Lower lobe of right lung (tissue), 2 donors: Measurements from ENCODE around the gene UNC13B. TPM values are rescaled to one million over a fixed set of nuclear protein-coding genes. Genes with fewer than 3 reads are reported as not detected.

ENCODE experiments used
- ATAC-seq, 2 donors: fragments of 200-7000 bp; cut with Tn5 transposase; one replicate each; pipeline ENCODE4 v1.9.1; 2020 to 2022; ENCODE audit warnings: mild to moderate bottlenecking in 2 of 2, moderate library complexity in 2 of 2
- DNase-seq: peaks from one replicate; pipeline ENCODE4 v3.0.0-alpha.2; 2020
- H3K27ac ChIP-seq: fragments of 200-600 bp; one replicate; pipeline ENCODE4 v1.8.0; 2022
- H3K27me3 ChIP-seq: fragments of 200-600 bp; one replicate; pipeline ENCODE4 v1.8.0; 2022; ENCODE audit warnings: low read depth
- H3K36me3 ChIP-seq: fragments of 200-600 bp; one replicate; pipeline ENCODE4 v1.8.0; 2022; ENCODE audit warnings: mild to moderate bottlenecking
- H3K4me1 ChIP-seq: fragments of 200-600 bp; one replicate; pipeline ENCODE4 v1.8.0; 2022
- H3K4me3 ChIP-seq: fragments of 200-600 bp; one replicate; pipeline ENCODE4 v1.8.0; 2022; ENCODE audit warnings: mild to moderate bottlenecking
- H3K9me3 ChIP-seq: fragments of 200-600 bp; one replicate; pipeline ENCODE4 v1.8.0; 2022
- intact Hi-C: fragments of 100-400 bp; cut with DNase I; formaldehyde crosslinking; loops from one replicate; pipeline ENCODE4 v1.11.0; 2022
- total RNA-seq: library from RNA; stranded (reverse); fragmentation: NEBNext Ultra II Directional; extraction: Animal tissue kit (Norgen Biotek cat#: 25700); gene quantifications from one replicate; pipeline ENCODE4 v1.2.1, GENCODE V29; 2021
- TF ChIP-seq, protein P1 (sequence below): fragments of 200-600 bp; IDR thresholded peaks from one replicate; pipeline ENCODE4 v1.8.0; 2022; ENCODE audit warnings: antibody characterized with exemption, mild to moderate bottlenecking
- donor health status: DM: no; HTN: yes; CAD: no; lungs with severe emphysema.

Gene UNC13B
- total RNA-seq, 1 donor from 2014 or later: 87.9 TPM

DNA sequence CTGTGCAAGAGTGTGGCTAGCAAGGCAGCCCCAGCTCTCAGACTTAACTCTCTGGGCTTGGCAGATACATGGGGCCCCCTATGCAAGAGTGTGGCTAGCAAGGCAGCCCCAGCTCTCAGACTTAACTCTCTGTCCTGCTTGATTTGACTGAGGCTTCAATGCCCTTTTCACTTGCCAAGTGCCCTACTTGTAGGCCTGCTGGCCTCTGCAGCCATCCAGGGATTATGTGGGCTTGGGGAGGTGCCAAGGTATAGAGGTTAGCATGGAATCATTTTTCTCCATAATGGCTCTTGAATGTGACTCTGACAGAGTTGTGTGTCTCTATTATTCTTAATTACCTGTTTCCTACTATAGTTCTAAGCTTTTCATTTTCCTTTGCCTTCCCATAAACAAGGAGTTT, 212.6 kb downstream of the UNC13B start:
- Histone ChIP-seq H3K4me3 (no peak overlapping the region), H3K4me1 (no peaks in the 10 kb centered on the region), H3K9me3 (no peaks in the 10 kb centered on the region), H3K27ac (no peak overlapping the region), H3K36me3 (peaks cover 73% of the 10 kb centered on the region), H3K27me3 (no peaks in the 10 kb centered on the region)
- TF ChIP-seq, protein P1, sequence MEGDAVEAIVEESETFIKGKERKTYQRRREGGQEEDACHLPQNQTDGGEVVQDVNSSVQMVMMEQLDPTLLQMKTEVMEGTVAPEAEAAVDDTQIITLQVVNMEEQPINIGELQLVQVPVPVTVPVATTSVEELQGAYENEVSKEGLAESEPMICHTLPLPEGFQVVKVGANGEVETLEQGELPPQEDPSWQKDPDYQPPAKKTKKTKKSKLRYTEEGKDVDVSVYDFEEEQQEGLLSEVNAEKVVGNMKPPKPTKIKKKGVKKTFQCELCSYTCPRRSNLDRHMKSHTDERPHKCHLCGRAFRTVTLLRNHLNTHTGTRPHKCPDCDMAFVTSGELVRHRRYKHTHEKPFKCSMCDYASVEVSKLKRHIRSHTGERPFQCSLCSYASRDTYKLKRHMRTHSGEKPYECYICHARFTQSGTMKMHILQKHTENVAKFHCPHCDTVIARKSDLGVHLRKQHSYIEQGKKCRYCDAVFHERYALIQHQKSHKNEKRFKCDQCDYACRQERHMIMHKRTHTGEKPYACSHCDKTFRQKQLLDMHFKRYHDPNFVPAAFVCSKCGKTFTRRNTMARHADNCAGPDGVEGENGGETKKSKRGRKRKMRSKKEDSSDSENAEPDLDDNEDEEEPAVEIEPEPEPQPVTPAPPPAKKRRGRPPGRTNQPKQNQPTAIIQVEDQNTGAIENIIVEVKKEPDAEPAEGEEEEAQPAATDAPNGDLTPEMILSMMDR: no peak
- no peak for ATAC-seq
- intact Hi-C loops: no loop called here
- no peak for DNase-seq

DNA sequence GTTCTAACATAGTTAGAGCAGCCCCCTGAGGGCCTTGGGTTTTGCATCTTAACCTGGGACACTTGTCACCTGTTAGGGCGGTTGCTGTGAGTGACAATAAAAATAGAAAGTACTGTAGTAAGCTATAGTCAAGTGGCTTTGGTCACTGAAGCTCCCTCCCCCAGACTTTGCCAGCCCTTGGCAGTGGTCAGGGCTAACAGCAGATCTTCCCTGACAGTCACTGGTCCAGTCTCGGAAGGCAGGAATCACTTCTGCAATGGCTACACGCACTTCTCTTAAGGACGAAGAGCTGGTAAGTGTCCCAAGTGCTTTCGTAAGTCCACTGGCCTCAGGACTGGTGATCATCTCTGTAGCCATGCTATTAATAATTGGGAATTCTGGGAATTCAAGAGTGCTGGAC, 213.1 kb downstream of the UNC13B start:
- TF ChIP-seq, protein P1: no peak
- Histone ChIP-seq H3K36me3 (peaks cover 73% of the 10 kb centered on the region), H3K4me3 (no peak overlapping the region), H3K27ac (no peak overlapping the region), H3K4me1 (no peaks in the 10 kb centered on the region), H3K27me3 (no peaks in the 10 kb centered on the region), H3K9me3 (no peaks in the 10 kb centered on the region)
- ATAC-seq: no peak
- DNase-seq: no peak
- intact Hi-C loops: no loop called here

DNA sequence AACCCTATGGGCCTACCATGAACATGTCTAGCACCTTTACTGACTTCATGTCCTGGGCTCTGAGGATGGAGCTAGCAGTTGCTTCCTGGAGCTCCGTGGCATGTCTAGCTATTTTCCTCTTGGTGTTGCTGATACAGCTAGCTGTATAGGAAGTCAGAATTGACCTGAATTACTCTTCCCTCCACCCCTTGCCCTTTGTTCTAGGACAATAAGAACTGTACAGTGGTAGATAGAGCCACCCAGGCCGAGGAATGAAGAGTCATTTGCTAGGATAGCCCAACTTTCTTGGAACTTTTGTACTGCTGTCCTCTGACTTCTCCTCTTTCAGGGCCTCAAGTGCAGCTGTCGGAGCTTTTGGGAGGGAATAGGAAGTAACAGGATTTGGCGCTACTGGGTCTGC, 218.2 kb downstream of the UNC13B start:
- TF ChIP-seq, protein P1: no peak

DNA sequence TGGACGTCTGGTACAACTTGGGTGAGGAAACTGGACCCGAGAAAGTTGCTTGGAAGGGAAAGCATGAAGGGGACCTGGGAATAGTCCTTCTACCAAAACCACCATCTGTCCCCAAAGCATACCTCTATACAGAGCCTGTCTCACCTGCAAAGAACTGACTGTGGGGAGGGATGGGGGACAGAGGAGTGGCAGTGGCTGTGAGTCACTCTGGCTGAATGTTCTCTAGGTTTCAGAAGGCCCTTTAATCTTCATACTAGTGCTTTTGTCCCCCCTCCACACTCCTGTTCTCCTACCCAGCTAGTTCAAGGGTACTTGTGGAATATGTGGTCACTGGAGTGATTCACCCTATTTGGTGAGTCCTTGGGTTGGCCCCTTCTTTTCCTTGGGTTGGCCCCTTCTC, 218.8 kb downstream of the UNC13B start:
- TF ChIP-seq, protein P1: no peak

More for the DNA sequence above, 218.2 kb downstream of the UNC13B start:
- no peak for DNase-seq
- H3K4me3 ChIP-seq: no peak overlapping the region
- no peak overlapping the region for H3K27ac ChIP-seq
- H3K4me1 ChIP-seq: no peaks in the 10 kb centered on the region
- intact Hi-C loops: no loop called here
- H3K9me3 ChIP-seq: no peaks in the 10 kb centered on the region
- no peak for ATAC-seq
- peaks cover 91% of the 10 kb centered on the region for H3K36me3 ChIP-seq
- H3K27me3 ChIP-seq: no peaks in the 10 kb centered on the region

DNA sequence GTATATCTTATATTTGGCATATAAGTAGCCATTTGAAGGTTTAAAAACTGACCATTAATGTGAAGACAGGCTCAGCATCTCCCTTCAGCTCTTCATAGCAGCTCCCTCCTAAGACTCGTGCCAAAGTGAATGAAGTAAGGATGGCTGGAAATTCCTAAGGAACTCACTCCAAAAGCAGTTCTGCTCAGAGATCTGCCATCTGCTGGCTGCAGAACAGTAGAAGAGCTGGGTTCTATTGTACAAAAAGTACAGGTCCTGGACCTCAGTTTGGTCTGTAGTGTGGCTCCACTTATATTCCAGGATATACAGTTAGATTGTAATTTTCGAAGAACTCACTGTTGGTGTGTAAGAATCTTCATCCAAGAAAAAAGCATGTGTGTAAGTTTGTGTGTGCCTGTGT, 223.2 kb downstream of the UNC13B start:
- Histone ChIP-seq H3K27me3 (no peaks in the 10 kb centered on the region), H3K4me3 (no peak overlapping the region), H3K9me3 (no peaks in the 10 kb centered on the region), H3K27ac (no peak overlapping the region), H3K4me1 (no peaks in the 10 kb centered on the region), H3K36me3 (peaks cover 95% of the 10 kb centered on the region)
- intact Hi-C loops: no loop called here
- DNase-seq (no peak), ATAC-seq (no peak)
- TF ChIP-seq, protein P1: peak; percentile 24

More for the DNA sequence above, 218.8 kb downstream of the UNC13B start:
- Histone ChIP-seq H3K4me1 (no peaks in the 10 kb centered on the region), H3K27ac (no peak overlapping the region), H3K4me3 (no peak overlapping the region), H3K36me3 (peaks cover 91% of the 10 kb centered on the region), H3K9me3 (no peaks in the 10 kb centered on the region), H3K27me3 (no peaks in the 10 kb centered on the region)
- peak in 1 of 2 donors; percentile 22 for ATAC-seq
- intact Hi-C loops: no loop called here
- no peak for DNase-seq
